GDM1 (cell line): Measurements from ENCODE around the gene PCDHGA9.
"Not testable (repeated sequence)": the region's sequence is repeated elsewhere in the genome, so short reads cannot be mapped to it uniquely, and the experiment has no call there.

Source experiments
- DNase-seq: peaks from one replicate; lab custom pipeline; 2025; lab: John Stamatoyannopoulos, UW

The PCDHGA9 gene

GRCh38 chr5:141384471-141385267 is 17.9 kb upstream of the PCDHGA9 start:
- no peak for DNase-seq

GRCh38 chr5:141387557-141388311 is 14.8 kb upstream of the PCDHGA9 start, which contains the start of gene PCDHGB4:
Gene PCDHGB4 (plus strand): TSS chr5:141387698. CDS start chr5:141387885, 187 bp downstream.
- not testable (repeated sequence) for DNase-seq

- no peak for DNase-seq
Measured at GRCh38 chr5:141388661-141389060, 13.9 kb upstream of the PCDHGA9 start.

GRCh38 chr5:141389153-141390042 is 13.2 kb upstream of the PCDHGA9 start:
- no peak for DNase-seq

GRCh38 chr5:141392429-141393198 is 10.0 kb upstream of the PCDHGA9 start, which contains the start of gene PCDHGA8:
Gene PCDHGA8 (plus strand): TSS chr5:141392633. CDS start chr5:141392814, 181 bp downstream.
- no peak for DNase-seq

GRCh38 chr5:141393267-141393666 is 9.3 kb upstream of the PCDHGA9 start:
- DNase-seq, result no peak

- DNase-seq, result not testable (repeated sequence)
Measured at GRCh38 chr5:141394401-141395187, 8.0 kb upstream of the PCDHGA9 start.

GRCh38 chr5:141397756-141398551 is 4.6 kb upstream of the PCDHGA9 start, which contains the start of gene PCDHGB5:
Gene PCDHGB5 (plus strand): TSS chr5:141397947. CDS start chr5:141398128, 181 bp downstream.
- DNase-seq, result not testable (repeated sequence)

- DNase-seq, result no peak
Measured at GRCh38 chr5:141398608-141399007, 4.0 kb upstream of the PCDHGA9 start.

GRCh38 chr5:141399555-141400258 is 2.9 kb upstream of the PCDHGA9 start:
- no peak for DNase-seq

- DNase-seq, result no peak
Measured at GRCh38 chr5:141403387-141403786, 809 bp downstream of the PCDHGA9 start.

- not testable (repeated sequence) for DNase-seq
Measured at GRCh38 chr5:141407790-141408505, 5.4 kb downstream of the PCDHGA9 start, which contains the start of gene PCDHGB6. Gene PCDHGB6 (plus strand): TSS chr5:141408021. CDS start chr5:141408203, 182 bp downstream.

GRCh38 chr5:141409598-141410306 is 7.2 kb downstream of the PCDHGA9 start:
- no peak for DNase-seq

GRCh38 chr5:141411575-141411974 is 9.0 kb downstream of the PCDHGA9 start:
- DNase-seq, result no peak

GRCh38 chr5:141412854-141413539 is 10.4 kb downstream of the PCDHGA9 start, which contains the start of gene PCDHGA10:
Gene PCDHGA10 (plus strand): TSS chr5:141412987. CDS start chr5:141413176, 189 bp downstream.
- peak; percentile 17 for DNase-seq

GRCh38 chr5:141413540-141414069 is 11.0 kb downstream of the PCDHGA9 start:
- no peak for DNase-seq
